ENCODE results near the gene NAV2.

The NAV2 gene

DNA sequence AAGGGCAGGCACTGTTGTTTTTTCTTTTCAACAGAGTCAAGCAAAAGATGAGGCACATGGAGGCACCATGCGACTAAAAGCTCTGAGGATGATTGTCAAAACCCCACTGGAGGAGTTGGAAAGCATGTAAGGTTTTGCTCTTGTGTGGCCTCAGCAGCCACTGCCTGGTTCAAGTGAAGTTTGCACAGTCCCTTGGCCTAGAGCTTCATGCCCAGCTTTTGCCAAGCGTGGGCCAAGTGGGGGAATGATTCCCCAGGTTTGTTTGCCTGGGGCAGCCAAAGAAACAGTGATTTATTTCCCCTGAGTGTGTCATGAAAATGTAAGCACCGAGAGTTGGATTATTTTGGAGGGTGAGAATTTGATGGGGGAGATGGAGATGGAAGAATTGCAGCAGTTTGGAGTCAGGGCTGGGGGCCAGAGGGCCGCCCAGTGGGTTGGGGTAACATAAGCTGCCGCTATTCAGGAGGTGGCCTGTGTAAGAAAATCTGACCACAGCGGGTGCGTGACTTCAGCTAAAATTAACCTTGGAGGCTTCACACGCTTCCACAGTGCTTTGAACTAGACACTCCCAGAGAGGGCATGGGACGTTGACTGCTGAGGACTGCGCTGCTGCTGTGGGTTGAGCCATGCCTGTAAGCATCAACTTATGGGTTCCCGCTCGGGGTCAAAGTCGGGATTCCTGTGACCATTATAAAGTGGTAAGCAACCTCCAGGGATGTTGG, 100.7 kb downstream of the NAV2 start:
- no peak for DNase-seq

- no peak for DNase-seq
Observed at GRCh38 chr11:19814421-19814820, 101.8 kb downstream of the NAV2 start.

DNA sequence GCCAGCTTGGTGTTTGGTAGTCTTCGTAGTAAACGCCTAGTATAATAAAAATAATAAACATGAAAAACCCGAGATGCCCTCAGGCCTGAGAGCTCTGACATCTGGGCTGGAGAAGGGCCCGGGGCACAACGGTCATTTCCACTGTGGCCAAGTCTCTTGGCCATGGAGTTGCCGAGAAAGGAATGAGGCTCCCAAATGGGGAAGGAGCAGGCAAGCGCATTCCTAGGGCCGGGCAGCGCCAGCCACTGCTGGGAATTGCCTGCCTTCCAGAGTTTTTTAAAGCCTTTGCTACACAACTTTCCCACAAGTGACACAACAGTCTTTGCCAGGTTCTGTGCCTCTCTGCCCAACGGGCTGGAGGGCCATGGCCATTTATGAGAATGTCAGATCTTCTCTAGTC, 103.4 kb downstream of the NAV2 start:
- no peak for DNase-seq

DNA sequence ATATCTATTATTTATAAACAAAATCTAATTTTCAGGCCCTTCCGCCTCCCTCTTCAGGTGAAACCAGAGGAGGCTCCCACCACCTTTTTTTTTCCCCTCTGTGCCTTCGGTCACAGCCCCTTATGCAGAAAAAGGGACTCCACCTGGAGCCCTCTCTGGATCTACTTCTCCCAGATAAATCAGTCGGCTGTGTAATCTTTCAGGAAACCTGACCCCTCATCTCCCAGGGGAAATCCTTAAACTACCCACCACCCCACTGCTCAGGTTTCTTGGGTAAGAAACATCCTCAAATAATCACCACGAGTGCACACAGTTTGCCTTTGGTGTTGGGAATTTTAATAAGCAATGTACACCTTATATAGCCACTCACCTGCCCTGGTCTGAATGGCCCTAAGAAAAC, 104.2 kb downstream of the NAV2 start:
- DNase-seq = peak; percentile 29

DNA sequence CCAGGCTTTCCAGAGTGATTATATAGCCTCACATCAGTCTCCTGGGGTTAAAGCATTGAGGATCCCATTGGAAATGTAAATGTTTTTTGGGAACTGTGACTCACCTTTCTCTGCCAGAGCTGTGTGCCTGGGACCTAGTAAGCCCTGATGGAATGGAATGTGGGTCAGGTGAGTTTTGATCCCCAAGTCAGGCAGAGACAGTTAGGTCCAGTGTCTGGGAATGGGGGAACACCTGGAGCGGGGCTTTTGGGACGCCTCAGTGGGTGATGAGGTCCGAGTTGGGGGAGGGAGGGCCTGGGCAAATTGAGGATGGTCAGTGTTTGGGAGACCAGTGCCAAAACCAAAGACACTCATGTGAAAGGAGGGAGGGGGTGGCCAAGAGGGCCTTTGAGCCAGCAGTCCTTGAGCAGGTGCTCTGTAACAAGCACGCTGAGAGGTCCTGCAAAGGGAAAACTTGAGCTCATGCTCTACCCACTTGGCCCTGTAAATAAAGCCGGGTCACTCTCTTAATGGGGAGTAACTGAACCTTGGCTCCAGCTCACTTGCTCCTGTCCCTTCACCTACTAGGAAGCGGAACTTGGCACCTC, 104.7 kb downstream of the NAV2 start:
- DNase-seq = no peak

DNA sequence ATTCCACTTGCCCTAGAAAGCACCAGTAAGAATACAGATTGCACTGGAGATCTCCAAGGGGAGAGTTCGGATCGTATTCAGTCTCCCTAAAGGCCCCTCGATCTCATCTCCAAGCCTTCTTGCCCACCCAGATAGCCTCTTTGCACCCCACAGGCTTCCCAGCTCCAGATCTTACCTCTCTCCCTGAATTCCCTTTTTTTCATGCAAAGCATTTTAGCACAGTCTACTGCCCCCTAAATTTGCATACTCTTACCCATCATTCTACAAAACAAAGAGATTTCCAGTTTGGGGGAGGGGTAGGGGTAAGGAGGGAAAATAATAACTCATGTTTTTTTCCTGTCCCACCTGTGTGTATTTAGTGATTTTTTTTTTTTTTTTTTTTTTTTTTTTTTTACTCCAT, 105.2 kb downstream of the NAV2 start:
- DNase-seq = no peak

GRCh38 chr11:19818619-19819018, 106.0 kb downstream of the NAV2 start:
- peak; percentile 53 for DNase-seq

DNA sequence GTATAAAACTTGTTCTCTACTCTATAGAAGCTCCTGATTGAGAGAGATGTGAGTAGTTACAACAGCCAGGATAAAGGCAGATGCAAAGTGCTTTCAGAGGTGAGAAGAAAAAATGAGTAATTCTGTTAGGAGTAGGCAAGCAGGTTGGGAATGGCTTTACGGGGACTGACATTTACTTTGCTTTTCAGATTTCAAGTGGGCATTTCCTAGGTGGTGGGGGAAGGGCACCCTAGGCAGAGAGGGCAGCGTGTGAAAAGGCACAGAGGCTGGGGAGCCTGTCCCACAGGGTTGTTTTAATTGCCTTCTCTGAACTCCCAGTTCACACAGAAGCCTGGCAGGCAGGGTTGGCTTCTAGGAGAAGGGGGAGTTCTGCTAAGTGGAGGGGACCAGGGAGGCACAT, 106.5 kb downstream of the NAV2 start:
- DNase-seq = no peak

- no peak for DNase-seq
Observed at GRCh38 chr11:19820100-19820499, 107.5 kb downstream of the NAV2 start.

DNA sequence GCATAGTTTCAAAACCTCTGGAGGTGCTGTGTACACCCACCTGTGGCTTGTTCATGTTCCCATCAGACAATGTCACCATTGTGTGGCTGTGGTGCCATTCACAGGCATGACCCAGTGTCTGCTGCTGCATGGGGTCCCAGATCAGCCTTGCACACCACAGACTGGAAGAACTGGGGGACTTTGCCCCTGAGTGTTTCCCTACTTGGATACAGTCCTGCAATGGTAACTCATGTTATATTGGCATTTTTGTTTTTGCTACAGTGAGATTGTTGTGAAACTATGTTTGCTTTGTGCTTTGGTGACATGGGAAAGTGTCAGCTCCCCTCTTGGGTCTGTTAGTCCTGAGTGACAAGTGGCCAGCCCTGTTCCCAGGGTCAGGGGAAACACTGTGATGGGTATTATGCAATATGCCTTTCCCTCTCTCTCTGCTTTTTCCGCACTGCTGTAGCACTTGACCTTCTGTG, 108.8 kb downstream of the NAV2 start:
- no peak for DNase-seq

DNA sequence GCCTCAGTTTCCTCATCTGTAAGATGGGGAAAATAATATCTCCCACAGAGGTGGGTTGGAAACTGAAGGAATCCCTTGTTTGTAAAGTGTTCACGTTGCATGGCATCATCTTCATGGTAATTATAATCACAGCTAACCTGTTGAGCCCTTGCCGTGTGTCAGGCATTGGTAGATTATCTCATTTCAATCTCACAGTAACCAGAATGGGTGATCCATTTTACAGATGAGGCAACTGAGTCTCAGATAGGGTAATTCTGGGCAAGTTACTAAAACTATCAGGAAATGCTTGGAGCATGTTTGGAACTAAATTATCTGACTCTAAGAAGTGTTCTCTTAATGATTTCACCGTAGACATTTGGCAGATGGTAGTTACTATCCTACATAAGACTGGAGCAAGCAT, 109.4 kb downstream of the NAV2 start:
- no peak for DNase-seq

DNA sequence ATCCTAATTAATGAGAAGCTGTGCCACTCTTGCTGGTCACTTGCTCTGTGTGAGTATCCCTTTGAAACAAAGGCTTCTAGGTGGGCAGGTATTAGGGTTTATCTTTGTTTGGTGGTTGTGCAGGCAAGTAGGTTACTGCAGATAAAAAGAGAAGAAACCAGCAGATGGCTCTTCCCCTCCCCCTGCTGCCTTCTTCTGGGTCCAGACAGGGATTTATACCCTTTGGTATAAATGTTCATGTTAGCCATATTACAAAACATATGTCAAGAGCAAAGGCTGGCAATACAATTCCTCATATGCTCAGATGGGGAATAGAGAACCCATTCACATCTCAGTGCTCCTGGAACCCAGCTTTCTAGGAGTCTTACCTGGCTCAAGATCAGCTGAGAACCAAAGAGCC, 109.9 kb downstream of the NAV2 start:
- peak; percentile 71 for DNase-seq

- no peak for DNase-seq
Observed at GRCh38 chr11:19826606-19827005, 114.0 kb downstream of the NAV2 start.

DNA sequence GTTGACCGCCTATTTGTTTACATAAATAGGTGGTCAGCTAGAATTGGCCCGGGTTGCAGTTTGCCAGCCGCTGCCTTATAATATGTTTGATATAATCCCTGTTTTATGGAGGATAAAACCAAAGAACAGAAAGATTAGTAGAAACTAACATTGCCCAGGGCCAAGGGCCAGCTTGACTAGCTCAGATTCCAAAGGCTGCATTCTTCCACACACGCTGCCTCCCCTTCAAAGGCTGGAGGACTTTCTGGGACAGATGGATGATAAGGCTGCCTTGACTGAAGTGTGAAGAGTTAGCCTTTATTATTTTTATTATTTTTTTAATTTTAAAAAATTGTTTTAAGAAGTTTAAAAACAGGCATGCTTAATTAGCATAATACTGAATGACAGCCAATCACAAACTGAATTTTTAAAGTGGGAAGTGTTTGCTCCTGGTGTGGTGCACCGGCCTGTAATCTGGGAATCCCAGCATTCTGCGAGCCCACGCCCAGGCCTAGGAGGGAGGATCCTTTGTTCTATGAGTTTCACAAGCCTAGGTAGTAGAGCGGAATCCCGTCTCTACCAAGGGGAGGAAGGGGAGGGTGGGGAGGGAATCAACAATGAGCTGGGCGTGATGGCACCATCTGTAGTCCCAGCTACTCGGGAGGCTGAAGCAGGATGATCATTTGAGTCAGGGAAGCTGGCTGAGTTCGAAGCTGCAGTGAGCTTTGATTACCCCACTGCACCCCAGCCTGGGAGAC, 114.9 kb downstream of the NAV2 start:
- DNase-seq = no peak

- no peak for DNase-seq
Observed at GRCh38 chr11:19828382-19829108, 115.9 kb downstream of the NAV2 start.

- no peak for DNase-seq
Observed at GRCh38 chr11:19829109-19829837, 116.6 kb downstream of the NAV2 start.

DNA sequence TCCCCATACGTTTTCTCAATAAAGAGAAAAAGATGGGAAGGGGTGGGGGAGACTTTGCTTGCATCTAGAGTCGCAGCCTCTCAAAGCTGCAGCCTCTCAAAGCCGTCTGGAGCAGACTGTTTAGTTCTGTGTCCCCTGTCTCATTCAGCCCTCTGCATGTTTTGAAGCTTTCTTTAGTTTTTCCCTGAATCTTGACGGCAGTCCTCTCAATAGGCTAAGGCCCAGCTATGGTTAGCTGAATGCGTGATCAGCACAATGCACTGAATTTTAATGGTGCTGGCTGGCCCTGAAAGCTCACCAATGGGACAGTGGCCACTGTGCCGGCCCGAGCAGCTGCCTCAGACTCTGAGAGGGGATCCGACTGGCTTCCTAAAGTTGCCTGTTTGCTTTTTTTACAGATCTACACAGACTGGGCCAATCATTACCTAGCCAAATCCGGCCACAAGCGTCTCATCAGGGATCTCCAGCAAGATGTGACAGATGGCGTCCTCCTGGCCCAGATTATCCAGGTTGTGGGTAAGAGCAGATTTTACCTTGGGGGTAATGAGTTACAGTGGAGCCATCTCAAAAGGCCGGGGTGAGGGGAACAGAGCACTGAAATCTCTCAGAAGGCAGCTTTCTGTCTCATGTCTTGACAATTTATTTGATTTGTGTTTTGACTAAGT, 119.6 kb downstream of the NAV2 start:
- peak; percentile 96 for DNase-seq

DNA sequence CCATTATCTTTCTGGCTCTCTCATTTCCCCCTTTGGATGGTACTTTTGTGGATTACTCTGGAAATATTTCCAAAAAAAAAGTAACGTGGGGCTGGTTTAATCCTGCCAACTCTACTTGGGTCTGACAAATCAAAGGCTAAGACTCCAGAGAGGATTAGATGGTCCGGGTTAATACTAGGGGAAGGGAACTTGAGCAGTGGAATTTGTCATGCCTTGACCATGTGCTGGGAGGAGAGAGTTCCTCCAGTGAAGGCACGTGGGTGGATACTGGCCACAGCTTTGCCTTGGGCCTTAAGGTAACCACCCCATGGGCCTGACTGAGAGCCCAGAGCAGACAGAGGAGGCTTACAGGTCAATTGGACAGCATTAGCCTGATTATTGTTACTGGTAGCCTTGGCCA, 120.3 kb downstream of the NAV2 start:
- no peak for DNase-seq

- DNase-seq = no peak
Observed at GRCh38 chr11:19834771-19835170, 122.1 kb downstream of the NAV2 start.

DNA sequence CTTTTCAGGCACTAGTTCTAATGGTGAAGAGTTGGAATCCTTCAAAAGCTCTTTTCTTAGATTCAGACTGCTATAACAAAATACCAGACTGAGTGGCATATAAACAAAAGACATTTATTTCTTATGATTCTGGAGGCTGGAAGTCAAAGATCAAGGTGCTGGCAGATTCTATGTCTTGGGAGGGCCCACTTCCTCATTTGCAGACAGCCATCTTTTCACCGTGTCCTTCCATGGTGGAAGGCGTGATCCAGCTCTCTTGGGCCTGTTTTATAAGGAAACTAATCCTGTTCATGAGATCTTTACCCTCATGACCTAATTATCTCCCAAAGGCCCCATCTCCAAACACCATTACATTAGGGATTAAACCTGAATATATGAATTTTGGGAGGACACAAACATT, 124.0 kb downstream of the NAV2 start:
- DNase-seq = no peak

- DNase-seq = no peak
Observed at GRCh38 chr11:19838994-19839768, 126.5 kb downstream of the NAV2 start.

All from NCI-H524 treated with DMSO at 0.1 percent for 48 hours (cell line).